ENCODE measurements around the gene PLA2G12B. TPM values are rescaled to one million over a fixed set of nuclear protein-coding genes. Genes with fewer than 3 reads are reported as not detected.

Gene PLA2G12B
- polyA plus RNA-seq, 3 donors = not detected

GRCh38 chr10:72953687-72954086 is 919 bp downstream of the PLA2G12B start:
- H3K4me3 Mint-ChIP-seq = no peak overlapping the region
- DNase-seq = no peak
- H3K27me3 Mint-ChIP-seq (ENCODE audit: low read depth in 3 of 3) = peaks cover 3 to 14% (median 5%) of the 10 kb centered on the region in 3 donors
- intact Hi-C loops (cut with micrococcal nuclease) = no loop called here
- TF ChIP-seq, protein P1, sequence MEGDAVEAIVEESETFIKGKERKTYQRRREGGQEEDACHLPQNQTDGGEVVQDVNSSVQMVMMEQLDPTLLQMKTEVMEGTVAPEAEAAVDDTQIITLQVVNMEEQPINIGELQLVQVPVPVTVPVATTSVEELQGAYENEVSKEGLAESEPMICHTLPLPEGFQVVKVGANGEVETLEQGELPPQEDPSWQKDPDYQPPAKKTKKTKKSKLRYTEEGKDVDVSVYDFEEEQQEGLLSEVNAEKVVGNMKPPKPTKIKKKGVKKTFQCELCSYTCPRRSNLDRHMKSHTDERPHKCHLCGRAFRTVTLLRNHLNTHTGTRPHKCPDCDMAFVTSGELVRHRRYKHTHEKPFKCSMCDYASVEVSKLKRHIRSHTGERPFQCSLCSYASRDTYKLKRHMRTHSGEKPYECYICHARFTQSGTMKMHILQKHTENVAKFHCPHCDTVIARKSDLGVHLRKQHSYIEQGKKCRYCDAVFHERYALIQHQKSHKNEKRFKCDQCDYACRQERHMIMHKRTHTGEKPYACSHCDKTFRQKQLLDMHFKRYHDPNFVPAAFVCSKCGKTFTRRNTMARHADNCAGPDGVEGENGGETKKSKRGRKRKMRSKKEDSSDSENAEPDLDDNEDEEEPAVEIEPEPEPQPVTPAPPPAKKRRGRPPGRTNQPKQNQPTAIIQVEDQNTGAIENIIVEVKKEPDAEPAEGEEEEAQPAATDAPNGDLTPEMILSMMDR (IDR thresholded peaks at IDR 0.05) = no peak
- Histone ChIP-seq H2AFZ (ENCODE audit: insufficient read depth, low read depth, low read length, poor library complexity, severe bottlenecking) (no peak overlapping the region), H3K9me3 (replicated peaks in 1 of 2; ENCODE audit: control insufficient read depth in 1 of 2, insufficient read depth in 1 of 2, low read length in 2 of 2) (no peaks in the 10 kb centered on the region), H3K9ac (ENCODE audit: insufficient read depth, low read length, poor library complexity, severe bottlenecking) (no peak overlapping the region), H3K36me3 (replicated peaks in 1 of 2; ENCODE audit: control insufficient read depth in 1 of 2, insufficient read depth in 2 of 2, low read length in 2 of 2) (no peaks in the 10 kb centered on the region), H3K27me3 (ENCODE audit: control insufficient read depth in 2 of 2, insufficient read depth in 2 of 2, low read length in 2 of 2) (no peaks in the 10 kb centered on the region), H3K4me1 (ENCODE audit: control insufficient read depth in 1 of 2, insufficient read depth in 2 of 2, low read length in 2 of 2) (no peaks in the 10 kb centered on the region), H4K20me1 (ENCODE audit: insufficient read depth, low read length) (no peaks in the 10 kb centered on the region), H3K4me2 (replicated peaks; ENCODE audit: extremely low read depth, low read length, poor library complexity, severe bottlenecking) (no peak overlapping the region), H3K4me3 (replicated peaks in 1 of 3; ENCODE audit: low read depth in 2 of 3, low read length in 3 of 3) (no peak overlapping the region), H3K27ac (ENCODE audit: low read depth in 1 of 2, low read length in 2 of 2) (no peak overlapping the region), H3K79me2 (ENCODE audit: insufficient read depth, low read length) (no peaks in the 10 kb centered on the region)
- no peaks in the 10 kb centered on the region for H3K36me3 Mint-ChIP-seq
- 78% methylated on average over 3 of the region's 8 CpGs for WGBS (ENCODE audit: insufficient coverage)
- H3K27ac Mint-ChIP-seq = no peak overlapping the region
- H3K9me3 Mint-ChIP-seq = peaks cover 0 to 3% (median 0%) of the 10 kb centered on the region in 7 donors
- no peaks in the 10 kb centered on the region for H3K4me1 Mint-ChIP-seq

DNA sequence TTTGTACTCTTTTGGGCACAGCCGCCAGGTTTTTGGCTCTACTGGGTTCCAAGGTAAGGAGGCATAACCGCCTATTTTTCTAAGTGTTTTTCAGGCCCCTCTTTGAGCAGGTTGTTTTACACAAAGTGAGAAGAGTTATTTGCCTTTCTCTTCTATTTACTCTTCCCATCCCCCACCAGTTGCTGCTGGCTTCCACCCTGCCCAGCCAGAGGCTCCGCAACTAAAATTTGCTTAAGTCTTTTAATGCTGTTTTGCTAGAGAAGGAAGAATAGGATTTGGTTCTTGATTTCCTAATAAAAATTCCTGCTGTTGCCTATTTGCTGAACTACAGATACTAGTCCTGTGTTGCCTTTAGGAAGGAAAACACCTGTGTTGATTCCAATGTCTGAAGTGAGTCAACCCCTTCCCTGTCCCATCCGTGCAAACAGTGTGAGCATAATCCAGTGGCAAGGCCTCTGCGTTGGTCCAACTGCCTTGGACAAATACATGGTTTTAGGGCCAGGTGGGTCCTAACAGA is 1.9 kb downstream of the PLA2G12B start:
- DNase-seq = no peak
- Histone ChIP-seq H3K4me2 (replicated peaks; ENCODE audit: extremely low read depth, low read length, poor library complexity, severe bottlenecking) (no peak overlapping the region), H3K4me1 (ENCODE audit: control insufficient read depth in 1 of 2, insufficient read depth in 2 of 2, low read length in 2 of 2) (no peaks in the 10 kb centered on the region), H3K27me3 (ENCODE audit: control insufficient read depth in 2 of 2, insufficient read depth in 2 of 2, low read length in 2 of 2) (no peaks in the 10 kb centered on the region), H3K4me3 (replicated peaks in 1 of 3; ENCODE audit: low read depth in 2 of 3, low read length in 3 of 3) (no peak overlapping the region), H4K20me1 (ENCODE audit: insufficient read depth, low read length) (no peaks in the 10 kb centered on the region), H3K79me2 (ENCODE audit: insufficient read depth, low read length) (no peaks in the 10 kb centered on the region), H3K9me3 (replicated peaks in 1 of 2; ENCODE audit: control insufficient read depth in 1 of 2, insufficient read depth in 1 of 2, low read length in 2 of 2) (no peaks in the 10 kb centered on the region), H3K27ac (ENCODE audit: low read depth in 1 of 2, low read length in 2 of 2) (no peak overlapping the region), H3K9ac (ENCODE audit: insufficient read depth, low read length, poor library complexity, severe bottlenecking) (no peak overlapping the region), H2AFZ (ENCODE audit: insufficient read depth, low read depth, low read length, poor library complexity, severe bottlenecking) (no peak overlapping the region), H3K36me3 (replicated peaks in 1 of 2; ENCODE audit: control insufficient read depth in 1 of 2, insufficient read depth in 2 of 2, low read length in 2 of 2) (no peaks in the 10 kb centered on the region)
- Mint-ChIP-seq H3K4me3 (no peak overlapping the region), H3K9me3 (peaks cover 0 to 1% (median 0%) of the 10 kb centered on the region in 7 donors), H3K27ac (no peak overlapping the region), H3K4me1 (no peaks in the 10 kb centered on the region), H3K36me3 (no peaks in the 10 kb centered on the region), H3K27me3 (ENCODE audit: low read depth in 3 of 3) (peaks cover 5 to 12% (median 7%) of the 10 kb centered on the region in 3 donors)
- TF ChIP-seq, protein P1 (IDR thresholded peaks at IDR 0.05) = no peak
- intact Hi-C loops (cut with micrococcal nuclease) = no loop called here
- WGBS (ENCODE audit: insufficient coverage) = 86% methylated on average over 1 of the region's 5 CpGs

Data from CD14-positive monocyte (primary cell).